PC-9 (cell line): Measurements from ENCODE around the gene PRRC2B.

ENCODE experiments used
- EZH2 ChIP-seq: fragments of 200-600 bp; sonication (generic); IDR thresholded peaks from 2 replicates; pipeline ENCODE4 v1.8.0; 2017; ENCODE audit warnings: antibody characterized with exemption, low read depth
- TF ChIP-seq, protein P1 (sequence below): fragments of 200-600 bp; sonication (generic); conservative IDR thresholded peaks from 2 replicates; pipeline ENCODE4 v1.6.1; 2017; ENCODE audit warnings: mixed run types, antibody characterized with exemption, mild to moderate bottlenecking, moderate library complexity

DNA sequence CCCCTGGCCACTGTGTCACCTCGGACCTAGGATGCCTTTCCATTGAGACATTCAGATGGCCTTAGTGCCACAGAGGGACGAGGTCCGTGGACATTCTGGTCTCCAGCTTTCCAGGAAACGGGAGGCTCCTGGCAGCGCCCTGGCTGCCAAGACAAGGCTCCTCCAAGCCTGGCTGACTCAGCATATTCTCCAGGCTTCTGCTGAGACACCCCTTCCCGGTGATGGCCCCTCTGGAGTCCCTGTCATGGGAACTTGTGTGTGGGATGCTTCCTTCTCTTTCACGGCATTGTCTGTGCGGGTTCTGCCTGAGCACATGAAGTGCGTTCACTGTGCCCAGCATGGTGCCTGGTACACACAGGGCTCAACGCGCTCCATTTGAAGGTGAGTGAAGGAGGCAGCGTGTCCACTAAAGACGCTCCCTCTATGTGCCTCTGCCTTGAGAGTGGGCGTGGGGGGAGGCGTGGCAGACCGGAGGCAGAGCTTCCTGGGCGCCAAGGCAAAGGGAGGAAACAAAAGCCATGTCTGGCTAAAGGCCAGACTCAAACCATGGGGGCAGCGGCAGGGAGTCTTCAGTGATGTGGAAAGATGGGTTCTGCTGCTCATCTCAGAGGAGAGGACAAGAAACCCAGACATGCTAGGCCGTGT, 46.4 kb upstream of the PRRC2B start:
- TF ChIP-seq EZH2 = no peak
- TF ChIP-seq, protein P1, sequence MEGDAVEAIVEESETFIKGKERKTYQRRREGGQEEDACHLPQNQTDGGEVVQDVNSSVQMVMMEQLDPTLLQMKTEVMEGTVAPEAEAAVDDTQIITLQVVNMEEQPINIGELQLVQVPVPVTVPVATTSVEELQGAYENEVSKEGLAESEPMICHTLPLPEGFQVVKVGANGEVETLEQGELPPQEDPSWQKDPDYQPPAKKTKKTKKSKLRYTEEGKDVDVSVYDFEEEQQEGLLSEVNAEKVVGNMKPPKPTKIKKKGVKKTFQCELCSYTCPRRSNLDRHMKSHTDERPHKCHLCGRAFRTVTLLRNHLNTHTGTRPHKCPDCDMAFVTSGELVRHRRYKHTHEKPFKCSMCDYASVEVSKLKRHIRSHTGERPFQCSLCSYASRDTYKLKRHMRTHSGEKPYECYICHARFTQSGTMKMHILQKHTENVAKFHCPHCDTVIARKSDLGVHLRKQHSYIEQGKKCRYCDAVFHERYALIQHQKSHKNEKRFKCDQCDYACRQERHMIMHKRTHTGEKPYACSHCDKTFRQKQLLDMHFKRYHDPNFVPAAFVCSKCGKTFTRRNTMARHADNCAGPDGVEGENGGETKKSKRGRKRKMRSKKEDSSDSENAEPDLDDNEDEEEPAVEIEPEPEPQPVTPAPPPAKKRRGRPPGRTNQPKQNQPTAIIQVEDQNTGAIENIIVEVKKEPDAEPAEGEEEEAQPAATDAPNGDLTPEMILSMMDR = no peak
